Smooth muscle cell (in vitro differentiated cells): ENCODE results near the gene CDC40. TPM values are rescaled to one million over a fixed set of nuclear protein-coding genes. Genes with fewer than 3 reads are reported as not detected.
A peak's percentile ranks its signal among the peaks of the same experiment; 100 is the strongest.

Source experiments
- DNase-seq: peaks from one replicate; lab custom pipeline; 2025; ENCODE audit not compliant: unreplicated experiment; lab: John Stamatoyannopoulos, UW
- H2AFZ ChIP-seq: fragments of 200-600 bp; sonication (generic); 2 replicates; pipeline ENCODE4 v1.6.0; 2016; ENCODE audit warnings: antibody characterized with exemption, low read depth, mild to moderate bottlenecking
- H3F3A ChIP-seq: fragments of 200-600 bp; sonication (generic); 2 replicates; pipeline ENCODE4 v1.6.0; 2017; ENCODE audit warnings: antibody characterized with exemption, low read depth
- H3K27ac ChIP-seq: fragments of 200-600 bp; sonication (generic); 2 replicates; pipeline ENCODE4 v1.5.1; 2016; ENCODE audit warnings: low read depth, mild to moderate bottlenecking
- H3K27me3 ChIP-seq: fragments of 200-600 bp; sonication (generic); 2 replicates; pipeline ENCODE4 v1.6.1; 2016; ENCODE audit warnings: low read depth, mild to moderate bottlenecking
- H3K36me3 ChIP-seq: fragments of 200-600 bp; sonication (generic); 2 replicates; pipeline ENCODE4 v1.5.1; 2016; ENCODE audit warnings: low read depth
- H3K4me1 ChIP-seq: fragments of 200-600 bp; sonication (generic); 2 replicates; pipeline ENCODE4 v1.5.1; 2016; ENCODE audit warnings: low read depth
- H3K4me2 ChIP-seq: fragments of 200-600 bp; sonication (generic); 2 replicates; pipeline ENCODE4 v1.6.0; 2016; ENCODE audit warnings: mild to moderate bottlenecking
- H3K4me3 ChIP-seq: fragments of 200-600 bp; sonication (generic); 2 replicates; pipeline ENCODE4 v1.5.1; 2016; ENCODE audit warnings: mild to moderate bottlenecking
- H3K79me2 ChIP-seq: fragments of 200-600 bp; sonication (generic); 2 replicates; pipeline ENCODE4 v1.6.0; 2016; ENCODE audit warnings: low read depth, mild to moderate bottlenecking
- H3K9ac ChIP-seq: fragments of 200-600 bp; sonication (generic); 2 replicates; pipeline ENCODE4 v1.6.0; 2016; ENCODE audit warnings: low read depth
- H3K9me3 ChIP-seq: fragments of 200-600 bp; sonication (generic); replicated peaks from 2 replicates; pipeline ENCODE4 v1.5.1; 2016; ENCODE audit warnings: low read depth
- H4K20me1 ChIP-seq: fragments of 200-600 bp; sonication (generic); 2 replicates; pipeline ENCODE4 v1.6.0; 2016; ENCODE audit warnings: low read depth
- WGBS: methylation state at CpG from one replicate; pipeline ENCODE4 v1.1.7; 2016; ENCODE audit warnings: low lambda C conversion rate; 5-methylcytosine and 5-hydroxymethylcytosine counted together
- polyA plus RNA-seq: library from polyadenylated mRNA; unstranded; fragments of >200 nt; fragmentation: Nextera tagmentation; extraction: Ambion mirVana; gene quantifications from 2 replicates; pipeline ENCODE4 v1.2.1, GENCODE V29; 2016
- total RNA-seq: library from RNA; depleted of rRNA; stranded (reverse); fragments of >200 nt; gene quantifications from 2 replicates; pipeline ENCODE4 v1.2.3, GENCODE V29; 2014
- TF ChIP-seq, protein P1 (sequence below): fragments of 200-600 bp; sonication (generic); IDR thresholded peaks from 2 replicates; pipeline ENCODE4 v1.5.1; 2017; ENCODE audit warnings: borderline replicate concordance, mild to moderate bottlenecking, antibody characterized with exemption; ENCODE audit not compliant: insufficient read depth, poor library complexity, severe bottlenecking

Gene CDC40
- total and polyA plus RNA-seq, 2 experiments from 2014 or later = 20.9 to 28.8 TPM

- H2AFZ ChIP-seq = no peak overlapping the region
- H3K4me2 ChIP-seq = no peak overlapping the region
- no peaks in the 10 kb centered on the region for H3K9me3 ChIP-seq
- H3K4me1 ChIP-seq = no peaks in the 10 kb centered on the region
- no peak overlapping the region for H3K27ac ChIP-seq
- peaks cover 9% of the 10 kb centered on the region for H3K79me2 ChIP-seq
- no peaks in the 10 kb centered on the region for H4K20me1 ChIP-seq
- H3K4me3 ChIP-seq = no peak overlapping the region
- no peaks in the 10 kb centered on the region for H3K27me3 ChIP-seq
- WGBS = 72% methylated on average over 2 of the region's 2 CpGs
- TF ChIP-seq, protein P1, sequence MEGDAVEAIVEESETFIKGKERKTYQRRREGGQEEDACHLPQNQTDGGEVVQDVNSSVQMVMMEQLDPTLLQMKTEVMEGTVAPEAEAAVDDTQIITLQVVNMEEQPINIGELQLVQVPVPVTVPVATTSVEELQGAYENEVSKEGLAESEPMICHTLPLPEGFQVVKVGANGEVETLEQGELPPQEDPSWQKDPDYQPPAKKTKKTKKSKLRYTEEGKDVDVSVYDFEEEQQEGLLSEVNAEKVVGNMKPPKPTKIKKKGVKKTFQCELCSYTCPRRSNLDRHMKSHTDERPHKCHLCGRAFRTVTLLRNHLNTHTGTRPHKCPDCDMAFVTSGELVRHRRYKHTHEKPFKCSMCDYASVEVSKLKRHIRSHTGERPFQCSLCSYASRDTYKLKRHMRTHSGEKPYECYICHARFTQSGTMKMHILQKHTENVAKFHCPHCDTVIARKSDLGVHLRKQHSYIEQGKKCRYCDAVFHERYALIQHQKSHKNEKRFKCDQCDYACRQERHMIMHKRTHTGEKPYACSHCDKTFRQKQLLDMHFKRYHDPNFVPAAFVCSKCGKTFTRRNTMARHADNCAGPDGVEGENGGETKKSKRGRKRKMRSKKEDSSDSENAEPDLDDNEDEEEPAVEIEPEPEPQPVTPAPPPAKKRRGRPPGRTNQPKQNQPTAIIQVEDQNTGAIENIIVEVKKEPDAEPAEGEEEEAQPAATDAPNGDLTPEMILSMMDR = no peak
- DNase-seq = no peak
- H3K9ac ChIP-seq = no peak overlapping the region
- H3F3A ChIP-seq = no peaks in the 10 kb centered on the region
- H3K36me3 ChIP-seq = no peaks in the 10 kb centered on the region
These were observed 39.6 kb upstream of the CDC40 start for GRCh38 chr6:110140650-110141049.

GRCh38 chr6:110147870-110148269 is 32.4 kb upstream of the CDC40 start:
- Histone ChIP-seq H2AFZ (no peak overlapping the region), H3K9me3 (no peaks in the 10 kb centered on the region), H3K27ac (no peak overlapping the region), H3K79me2 (peaks cover 6% of the 10 kb centered on the region), H3K4me1 (no peaks in the 10 kb centered on the region), H3K9ac (no peak overlapping the region), H3K27me3 (no peaks in the 10 kb centered on the region), H3F3A (no peaks in the 10 kb centered on the region), H3K36me3 (no peaks in the 10 kb centered on the region), H3K4me2 (peak overlapping the region; percentile 46), H4K20me1 (peaks cover 49% of the 10 kb centered on the region), H3K4me3 (no peak overlapping the region)
- no peak for DNase-seq
- TF ChIP-seq, protein P1 = no peak
- WGBS = 54% methylated on average over 3 of the region's 3 CpGs

- no peaks in the 10 kb centered on the region for H3K27me3 ChIP-seq
- TF ChIP-seq, protein P1 = no peak
- H3K4me1 ChIP-seq = no peaks in the 10 kb centered on the region
- peaks cover 20% of the 10 kb centered on the region for H4K20me1 ChIP-seq
- no peak overlapping the region for H3K27ac ChIP-seq
- H3K4me3 ChIP-seq = no peak overlapping the region
- H3K36me3 ChIP-seq = no peaks in the 10 kb centered on the region
- H3K9me3 ChIP-seq = no peaks in the 10 kb centered on the region
- WGBS = 100% methylated on average over 1 of the region's 1 CpG
- H3K4me2 ChIP-seq = no peak overlapping the region
- peaks cover 18% of the 10 kb centered on the region for H3K79me2 ChIP-seq
- no peak overlapping the region for H3K9ac ChIP-seq
- no peak for DNase-seq
- no peak overlapping the region for H2AFZ ChIP-seq
- no peaks in the 10 kb centered on the region for H3F3A ChIP-seq
These were observed 21.7 kb upstream of the CDC40 start for GRCh38 chr6:110158479-110158878.

GRCh38 chr6:110170081-110170480 is 10.1 kb upstream of the CDC40 start:
- Histone ChIP-seq H3K36me3 (no peaks in the 10 kb centered on the region), H2AFZ (no peak overlapping the region), H3K9ac (no peak overlapping the region), H3K4me3 (no peak overlapping the region), H3K9me3 (no peaks in the 10 kb centered on the region), H3F3A (no peaks in the 10 kb centered on the region), H4K20me1 (peaks cover 99% of the 10 kb centered on the region), H3K27ac (no peak overlapping the region), H3K4me2 (no peak overlapping the region), H3K4me1 (peaks cover 5% of the 10 kb centered on the region), H3K27me3 (no peaks in the 10 kb centered on the region), H3K79me2 (peaks cover 85% of the 10 kb centered on the region)
- no peak for DNase-seq
- 90% methylated on average over 2 of the region's 2 CpGs for WGBS
- TF ChIP-seq, protein P1 = no peak
